HepG2 (cell line): ENCODE data around the gene DCN. TPM values are rescaled to one million over a fixed set of nuclear protein-coding genes. Genes with fewer than 3 reads are reported as not detected.

Source experiments
- ATAC-seq: fragments of 200-7000 bp; cut with Tn5 transposase; 3 replicates; pipeline ENCODE4 v1.9.1; 2020; ENCODE audit warnings: mild to moderate bottlenecking, moderate library complexity
- BruUV-seq: library from RNA; stranded (reverse); fragments of 400-500 nt; replicated peaks from 2 replicates; lab custom pipeline; 2021; lab: Mats Ljungman, UMichigan
- CTCF ChIA-PET: fragments of 300-600 bp; formaldehyde crosslinking; extraction: SDS; loops from one replicate; lab custom pipeline; 2021; ENCODE audit warnings: low total read pairs, inconsistent platforms, low intra/inter-chr PET ratio; lab: Yijun Ruan, JAX
- POLR2A ChIA-PET: fragments of 350-600 bp; sonication (Branson Sonifier 250); formaldehyde crosslinking; loops from one replicate; lab custom pipeline; 2020; ENCODE audit warnings: antibody characterized with exemption, inconsistent platforms; lab: Yijun Ruan, JAX
- DNase-seq: peaks from one replicate; pipeline ENCODE4 v3.0.0-alpha.2; 2015; ENCODE audit warnings: low spot score
- FAIRE-seq: peaks from 3 replicates; lab custom pipeline; 2011; peaks lifted over from hg19 to GRCh38; lab: Jason Lieb, UNC
- H2AFZ ChIP-seq: one replicate; pipeline ENCODE4 v1.6.1; 2011; ENCODE audit warnings: low read length, inconsistent platforms
- H3K27ac ChIP-seq: fragments of 300-600 bp; 3 replicates; pipeline ENCODE4 v1.8.0; 2011; ENCODE audit warnings: mixed run types, mild to moderate bottlenecking, mixed read lengths, low read length, inconsistent platforms; ENCODE audit not compliant: insufficient read depth; ENCODE audit errors: extremely low read length
- H3K27me3 ChIP-seq, 2 experiments: fragments of 200-600 bp in 1 of 2; 2 replicates in 1 of 2; 3 replicates in 1 of 2; pipeline versions ENCODE4 v1.6.0 to v1.8.0; 2011; ENCODE audit warnings: low read length in 2 of 2, mild to moderate bottlenecking in 2 of 2, moderate library complexity in 2 of 2, inconsistent platforms in 1 of 2; ENCODE audit not compliant: insufficient read depth in 2 of 2, control insufficient read depth in 1 of 2
- H3K36me3 ChIP-seq, 2 experiments: fragments of 200-600 bp in 1 of 2; replicated peaks in 1 of 2; 2 replicates in 1 of 2; 3 replicates in 1 of 2; pipeline versions ENCODE4 v1.5.1 to v1.8.0; 2011; ENCODE audit warnings: low read length in 2 of 2, inconsistent platforms in 1 of 2; ENCODE audit not compliant: insufficient read depth in 2 of 2, control insufficient read depth in 1 of 2
- H3K4me1 ChIP-seq: 2 replicates; pipeline ENCODE4 v1.5.1; 2012; ENCODE audit warnings: low read length, inconsistent platforms; ENCODE audit not compliant: insufficient read depth
- H3K4me2 ChIP-seq: 2 replicates; pipeline ENCODE4 v1.6.0; 2011; ENCODE audit warnings: low read depth, low read length, inconsistent platforms
- H3K4me3 ChIP-seq, 3 experiments: fragments of 200-600 bp in 1 of 3; sonication (generic), shearing (Covaris generic) in 1 of 3; replicated peaks in 1 of 3; 2 replicates each; pipeline ENCODE4 v1.5.1; 2011 to 2016; ENCODE audit warnings: low read length in 3 of 3, inconsistent platforms in 2 of 3, low read depth in 2 of 3, mild to moderate bottlenecking in 2 of 3, control low read depth in 1 of 3, mixed read lengths in 1 of 3; ENCODE audit not compliant: insufficient read depth in 1 of 3
- H3K79me2 ChIP-seq: one replicate; pipeline ENCODE4 v1.6.1; 2011; ENCODE audit warnings: low read length, inconsistent platforms; ENCODE audit not compliant: insufficient read depth
- H3K9ac ChIP-seq: 2 replicates; pipeline ENCODE4 v1.6.0; 2011; ENCODE audit warnings: mild to moderate bottlenecking, low read depth, low read length, inconsistent platforms; ENCODE audit not compliant: insufficient read depth
- H3K9me3 ChIP-seq: 2 replicates; pipeline ENCODE4 v1.5.1; 2012; ENCODE audit warnings: mild to moderate bottlenecking, low read length
- H4K20me1 ChIP-seq: 2 replicates; pipeline ENCODE4 v1.6.0; 2011; ENCODE audit warnings: inconsistent platforms, mild to moderate bottlenecking, low read length, moderate library complexity; ENCODE audit not compliant: insufficient read depth
- ATF6 ChIP-seq: sonication (generic); formaldehyde crosslinking; conservative IDR thresholded peaks from 2 replicates; pipeline ENCODE4 v1.4.0; 2020; ENCODE audit warnings: missing genetic modification reagents
- HNF1A ChIP-seq, 2 experiments: sonication (generic) in 1 of 2; formaldehyde crosslinking in 1 of 2; IDR thresholded peaks; 2 replicates each; pipeline versions ENCODE4 v1.4.0 to v1.6.1; 2016 to 2020; ENCODE audit warnings: borderline replicate concordance in 1 of 2, low read depth in 1 of 2, mild to moderate bottlenecking in 1 of 2, missing genetic modification reagents in 1 of 2
- RBFOX2 ChIP-seq: fragments of 200-400 bp; formaldehyde crosslinking; IDR thresholded peaks from 2 replicates; pipeline ENCODE4 v1.6.1; 2017; ENCODE audit warnings: low read depth, mild to moderate bottlenecking, low read length
- ZFP82 ChIP-seq: sonication (generic); formaldehyde crosslinking; IDR thresholded peaks from 2 replicates; pipeline ENCODE4 v1.5.1; 2020; ENCODE audit warnings: mild to moderate bottlenecking, missing genetic modification reagents, borderline replicate concordance
- ZNF326 ChIP-seq: sonication (generic); formaldehyde crosslinking; IDR thresholded peaks from 2 replicates; pipeline ENCODE4 v1.4.0; 2020; ENCODE audit warnings: missing genetic modification reagents, borderline replicate concordance
- ZNF354B ChIP-seq: sonication (generic); formaldehyde crosslinking; IDR thresholded peaks from 2 replicates; pipeline ENCODE4 v1.8.0; 2022; ENCODE audit warnings: mild to moderate bottlenecking, missing genetic modification reagents
- ZNF510 ChIP-seq: sonication (generic); formaldehyde crosslinking; IDR thresholded peaks from 2 replicates; pipeline ENCODE4 v1.4.0; 2020; ENCODE audit warnings: low read depth, mild to moderate bottlenecking, missing genetic modification reagents
- ZSCAN29 ChIP-seq: sonication (generic); formaldehyde crosslinking; conservative IDR thresholded peaks from 2 replicates; pipeline ENCODE4 v1.4.0; 2020; ENCODE audit warnings: mild to moderate bottlenecking, missing genetic modification reagents
- in situ Hi-C: cut with HindIII; loops from 2 replicates; pipeline ENCODE4 v1.10.0; 2017; ENCODE audit warnings: low pct_unique_long_range_greater_than_20kb; ENCODE audit not compliant: extremely low pct_ligation_motif_present
- intact Hi-C: fragments of 100-400 bp; cut with micrococcal nuclease; formaldehyde crosslinking; loops from one replicate; pipeline ENCODE4 v1.10.0; 2022; ENCODE audit not compliant: unreplicated experiment
- polyA plus RNA-seq, 8 experiments: library from polyadenylated mRNA; depleted of rRNA in 3 of 8; stranded (reverse) in 7 of 8; unstranded in 1 of 8; fragments of >200 nt; fragmentation: Illumina TruSeq in 4 of 8; extraction: Trizol in 4 of 8; gene quantifications; 2 replicates each; pipeline versions ENCODE4 v1.2.1 to v1.2.3, GENCODE V29; 2011 to 2016; ENCODE audit warnings: low read depth in 4 of 8, missing spikeins in 1 of 8, mixed read lengths in 1 of 8; ENCODE audit not compliant: insufficient read depth in 1 of 8
- total RNA-seq, 5 experiments: library from RNA; depleted of rRNA; stranded (reverse); fragments of >200 nt; fragmentation: Illumina TruSeq; extraction: Trizol; gene quantifications; 2 replicates each; pipeline ENCODE4 v1.2.3, GENCODE V29; 2016; ENCODE audit warnings: low read depth in 1 of 5
- TF ChIP-seq, protein P1 (sequence below), 2 experiments: IDR thresholded peaks; 2 replicates each; pipeline ENCODE4 v1.6.1; 2011 to 2012; ENCODE audit warnings: low read length in 2 of 2, borderline replicate concordance in 1 of 2, low read depth in 1 of 2, mild to moderate bottlenecking in 1 of 2, moderate library complexity in 1 of 2
- TF ChIP-seq, protein P2 (sequence below): IDR thresholded peaks from 2 replicates; pipeline ENCODE4 v1.6.1; 2016; ENCODE audit warnings: low read depth, borderline replicate concordance

The DCN gene
- total and polyA plus RNA-seq, 2 of the 13 experiments (the other 11 are each of a cell fraction or from before 2014, with no cell fraction given) = not detected

GRCh38 chr12:91161009-91161408 is 21.6 kb downstream of the DCN start:
- Histone ChIP-seq H2AFZ (no peak overlapping the region), H3K27me3 (no peaks in the 10 kb centered on the region), H3K27ac (no peak overlapping the region), H3K4me1 (no peaks in the 10 kb centered on the region), H3K79me2 (no peaks in the 10 kb centered on the region), H3K9ac (no peak overlapping the region), H4K20me1 (no peaks in the 10 kb centered on the region), H3K4me3 (no peak overlapping the region), H3K4me2 (no peak overlapping the region), H3K36me3 (no peaks in the 10 kb centered on the region), H3K9me3 (no peaks in the 10 kb centered on the region)
- BruUV-seq = no TSS peak
- ChIA-PET CTCF (no interaction called here), POLR2A (no interaction called here)
- DNase-seq = no peak
- in situ Hi-C loops = no loop called here
- intact Hi-C loops = loop anchor here (5.0 kb wide), 1 partner anchor 1369 kb away; no protein-coding TSS in a partner anchor
- no peak for ATAC-seq
- no peak for FAIRE-seq
- TF ChIP-seq ZNF354B (CRISPR knock-in tag) (no peak), ZNF510 (no peak), ZNF326 (no peak), ZFP82 (no peak), ATF6 (CRISPR knock-in tag) (no peak), ZSCAN29 (CRISPR knock-in tag) (no peak), RBFOX2 (no peak), HNF1A (IDR thresholded peaks at IDR 0.05; ENCODE audit: low read depth) (no peak), HNF1A (CRISPR knock-in tag; IDR thresholded peaks at IDR 0.05; ENCODE audit: borderline replicate concordance) (no peak)
- TF ChIP-seq, protein P1, sequence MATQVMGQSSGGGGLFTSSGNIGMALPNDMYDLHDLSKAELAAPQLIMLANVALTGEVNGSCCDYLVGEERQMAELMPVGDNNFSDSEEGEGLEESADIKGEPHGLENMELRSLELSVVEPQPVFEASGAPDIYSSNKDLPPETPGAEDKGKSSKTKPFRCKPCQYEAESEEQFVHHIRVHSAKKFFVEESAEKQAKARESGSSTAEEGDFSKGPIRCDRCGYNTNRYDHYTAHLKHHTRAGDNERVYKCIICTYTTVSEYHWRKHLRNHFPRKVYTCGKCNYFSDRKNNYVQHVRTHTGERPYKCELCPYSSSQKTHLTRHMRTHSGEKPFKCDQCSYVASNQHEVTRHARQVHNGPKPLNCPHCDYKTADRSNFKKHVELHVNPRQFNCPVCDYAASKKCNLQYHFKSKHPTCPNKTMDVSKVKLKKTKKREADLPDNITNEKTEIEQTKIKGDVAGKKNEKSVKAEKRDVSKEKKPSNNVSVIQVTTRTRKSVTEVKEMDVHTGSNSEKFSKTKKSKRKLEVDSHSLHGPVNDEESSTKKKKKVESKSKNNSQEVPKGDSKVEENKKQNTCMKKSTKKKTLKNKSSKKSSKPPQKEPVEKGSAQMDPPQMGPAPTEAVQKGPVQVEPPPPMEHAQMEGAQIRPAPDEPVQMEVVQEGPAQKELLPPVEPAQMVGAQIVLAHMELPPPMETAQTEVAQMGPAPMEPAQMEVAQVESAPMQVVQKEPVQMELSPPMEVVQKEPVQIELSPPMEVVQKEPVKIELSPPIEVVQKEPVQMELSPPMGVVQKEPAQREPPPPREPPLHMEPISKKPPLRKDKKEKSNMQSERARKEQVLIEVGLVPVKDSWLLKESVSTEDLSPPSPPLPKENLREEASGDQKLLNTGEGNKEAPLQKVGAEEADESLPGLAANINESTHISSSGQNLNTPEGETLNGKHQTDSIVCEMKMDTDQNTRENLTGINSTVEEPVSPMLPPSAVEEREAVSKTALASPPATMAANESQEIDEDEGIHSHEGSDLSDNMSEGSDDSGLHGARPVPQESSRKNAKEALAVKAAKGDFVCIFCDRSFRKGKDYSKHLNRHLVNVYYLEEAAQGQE (IDR thresholded peaks at IDR 0.05; ENCODE audit: borderline replicate concordance in 1 of 2, low read depth in 1 of 2, low read length in 2 of 2) = no peak
- TF ChIP-seq, protein P2, sequence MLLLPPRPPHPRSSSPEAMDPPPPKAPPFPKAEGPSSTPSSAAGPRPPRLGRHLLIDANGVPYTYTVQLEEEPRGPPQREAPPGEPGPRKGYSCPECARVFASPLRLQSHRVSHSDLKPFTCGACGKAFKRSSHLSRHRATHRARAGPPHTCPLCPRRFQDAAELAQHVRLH = no peak
